HepG2 (cell line): Measurements from ENCODE around the gene CELF2. TPM values are rescaled to one million over a fixed set of nuclear protein-coding genes. Genes with fewer than 3 reads are reported as not detected.

Experiments
- ATAC-seq: fragments of 200-7000 bp; cut with Tn5 transposase; 3 replicates; pipeline ENCODE4 v1.9.1; 2020; ENCODE audit warnings: mild to moderate bottlenecking, moderate library complexity
- BruUV-seq: library from RNA; stranded (reverse); fragments of 400-500 nt; replicated peaks from 2 replicates; lab custom pipeline; 2021; lab: Mats Ljungman, UMichigan
- CTCF ChIA-PET: fragments of 300-600 bp; formaldehyde crosslinking; extraction: SDS; loops from one replicate; lab custom pipeline; 2021; ENCODE audit warnings: low total read pairs, inconsistent platforms, low intra/inter-chr PET ratio; lab: Yijun Ruan, JAX
- POLR2A ChIA-PET: fragments of 350-600 bp; sonication (Branson Sonifier 250); formaldehyde crosslinking; loops from one replicate; lab custom pipeline; 2020; ENCODE audit warnings: antibody characterized with exemption, inconsistent platforms; lab: Yijun Ruan, JAX
- DNase-seq: peaks from one replicate; pipeline ENCODE4 v3.0.0-alpha.2; 2015; ENCODE audit warnings: low spot score
- FAIRE-seq: peaks from 3 replicates; lab custom pipeline; 2011; peaks lifted over from hg19 to GRCh38; lab: Jason Lieb, UNC
- H2AFZ ChIP-seq: one replicate; pipeline ENCODE4 v1.6.1; 2011; ENCODE audit warnings: low read length, inconsistent platforms
- H3K27ac ChIP-seq: fragments of 300-600 bp; 3 replicates; pipeline ENCODE4 v1.8.0; 2011; ENCODE audit warnings: mixed run types, mild to moderate bottlenecking, mixed read lengths, low read length, inconsistent platforms; ENCODE audit not compliant: insufficient read depth; ENCODE audit errors: extremely low read length
- H3K27me3 ChIP-seq, 2 experiments: fragments of 200-600 bp in 1 of 2; 2 replicates in 1 of 2; 3 replicates in 1 of 2; pipeline versions ENCODE4 v1.6.0 to v1.8.0; 2011; ENCODE audit warnings: low read length in 2 of 2, mild to moderate bottlenecking in 2 of 2, moderate library complexity in 2 of 2, inconsistent platforms in 1 of 2; ENCODE audit not compliant: insufficient read depth in 2 of 2, control insufficient read depth in 1 of 2
- H3K36me3 ChIP-seq, 2 experiments: fragments of 200-600 bp in 1 of 2; replicated peaks in 1 of 2; 2 replicates in 1 of 2; 3 replicates in 1 of 2; pipeline versions ENCODE4 v1.5.1 to v1.8.0; 2011; ENCODE audit warnings: low read length in 2 of 2, inconsistent platforms in 1 of 2; ENCODE audit not compliant: insufficient read depth in 2 of 2, control insufficient read depth in 1 of 2
- H3K4me1 ChIP-seq: 2 replicates; pipeline ENCODE4 v1.5.1; 2012; ENCODE audit warnings: low read length, inconsistent platforms; ENCODE audit not compliant: insufficient read depth
- H3K4me2 ChIP-seq: 2 replicates; pipeline ENCODE4 v1.6.0; 2011; ENCODE audit warnings: low read depth, low read length, inconsistent platforms
- H3K4me3 ChIP-seq, 3 experiments: fragments of 200-600 bp in 1 of 3; sonication (generic), shearing (Covaris generic) in 1 of 3; replicated peaks in 1 of 3; 2 replicates each; pipeline ENCODE4 v1.5.1; 2011 to 2016; ENCODE audit warnings: low read length in 3 of 3, inconsistent platforms in 2 of 3, low read depth in 2 of 3, mild to moderate bottlenecking in 2 of 3, control low read depth in 1 of 3, mixed read lengths in 1 of 3; ENCODE audit not compliant: insufficient read depth in 1 of 3
- H3K79me2 ChIP-seq: one replicate; pipeline ENCODE4 v1.6.1; 2011; ENCODE audit warnings: low read length, inconsistent platforms; ENCODE audit not compliant: insufficient read depth
- H3K9ac ChIP-seq: 2 replicates; pipeline ENCODE4 v1.6.0; 2011; ENCODE audit warnings: mild to moderate bottlenecking, low read depth, low read length, inconsistent platforms; ENCODE audit not compliant: insufficient read depth
- H3K9me3 ChIP-seq: 2 replicates; pipeline ENCODE4 v1.5.1; 2012; ENCODE audit warnings: mild to moderate bottlenecking, low read length
- H4K20me1 ChIP-seq: 2 replicates; pipeline ENCODE4 v1.6.0; 2011; ENCODE audit warnings: inconsistent platforms, mild to moderate bottlenecking, low read length, moderate library complexity; ENCODE audit not compliant: insufficient read depth
- ATF7 ChIP-seq, 2 experiments: fragments of 450-650 bp in 1 of 2; sonication (generic) in 1 of 2; formaldehyde crosslinking in 1 of 2; IDR thresholded peaks; 2 replicates each; pipeline versions ENCODE4 v1.4.0 to v1.6.1; 2016 to 2020; ENCODE audit warnings: antibody characterized with exemption in 1 of 2, mild to moderate bottlenecking in 1 of 2, missing genetic modification reagents in 1 of 2
- CENPX ChIP-seq: sonication (generic); formaldehyde crosslinking; IDR thresholded peaks from 2 replicates; pipeline ENCODE4 v1.9.0; 2021; ENCODE audit warnings: mild to moderate bottlenecking, missing genetic modification reagents, moderate library complexity
- MLLT10 ChIP-seq: sonication (generic); formaldehyde crosslinking; IDR thresholded peaks from 2 replicates; pipeline ENCODE4 v1.4.0; 2020; ENCODE audit warnings: missing genetic modification reagents
- PAXIP1 ChIP-seq: sonication (generic); formaldehyde crosslinking; conservative IDR thresholded peaks from 2 replicates; pipeline ENCODE4 v1.4.0; 2020; ENCODE audit warnings: mild to moderate bottlenecking, missing genetic modification reagents, moderate library complexity
- PCBP2 ChIP-seq: fragments of 200-400 bp; formaldehyde crosslinking; optimal IDR thresholded peaks from 2 replicates; pipeline ENCODE3; 2018; ENCODE audit warnings: low read length, low read depth; ENCODE audit not compliant: poor library complexity, severe bottlenecking
- TAF1 ChIP-seq: sonication (generic); formaldehyde crosslinking; IDR thresholded peaks from 2 replicates; pipeline ENCODE4 v1.4.0; 2020; ENCODE audit warnings: missing genetic modification reagents
- ZMYM3 ChIP-seq: sonication (generic); formaldehyde crosslinking; IDR thresholded peaks from 2 replicates; pipeline ENCODE4 v1.5.1; 2020; ENCODE audit warnings: mild to moderate bottlenecking, missing genetic modification reagents
- ZNF101 ChIP-seq: sonication (generic); formaldehyde crosslinking; IDR thresholded peaks from 2 replicates; pipeline ENCODE4 v1.4.0; 2020; ENCODE audit warnings: mild to moderate bottlenecking, low read depth, missing genetic modification reagents, borderline replicate concordance
- ZNF317 ChIP-seq: sonication (generic); formaldehyde crosslinking; IDR thresholded peaks from 2 replicates; pipeline ENCODE4 v1.5.0; 2020; ENCODE audit warnings: mild to moderate bottlenecking, missing genetic modification reagents
- ZNF326 ChIP-seq: sonication (generic); formaldehyde crosslinking; IDR thresholded peaks from 2 replicates; pipeline ENCODE4 v1.4.0; 2020; ENCODE audit warnings: missing genetic modification reagents, borderline replicate concordance
- ZNF770 ChIP-seq: sonication (generic); formaldehyde crosslinking; IDR thresholded peaks from 2 replicates; pipeline ENCODE4 v1.5.0; 2020; ENCODE audit warnings: mild to moderate bottlenecking, missing genetic modification reagents
- ZUFSP ChIP-seq: sonication (generic); formaldehyde crosslinking; IDR thresholded peaks from 2 replicates; pipeline ENCODE4 v1.9.0; 2021; ENCODE audit warnings: missing genetic modification reagents, mild to moderate bottlenecking, borderline replicate concordance
- WGBS: methylation state at CpG from one replicate; pipeline ENCODE4 v1.1.6; 2017; ENCODE audit warnings: low lambda C conversion rate; 5-methylcytosine and 5-hydroxymethylcytosine counted together
- in situ Hi-C: cut with HindIII; loops from 2 replicates; pipeline ENCODE4 v1.10.0; 2017; ENCODE audit warnings: low pct_unique_long_range_greater_than_20kb; ENCODE audit not compliant: extremely low pct_ligation_motif_present
- intact Hi-C: fragments of 100-400 bp; cut with micrococcal nuclease; formaldehyde crosslinking; loops from one replicate; pipeline ENCODE4 v1.10.0; 2022; ENCODE audit not compliant: unreplicated experiment
- polyA plus RNA-seq, 8 experiments: library from polyadenylated mRNA; depleted of rRNA in 3 of 8; stranded (reverse) in 7 of 8; unstranded in 1 of 8; fragments of >200 nt; fragmentation: Illumina TruSeq in 4 of 8; extraction: Trizol in 4 of 8; gene quantifications; 2 replicates each; pipeline versions ENCODE4 v1.2.1 to v1.2.3, GENCODE V29; 2011 to 2016; ENCODE audit warnings: low read depth in 4 of 8, missing spikeins in 1 of 8, mixed read lengths in 1 of 8; ENCODE audit not compliant: insufficient read depth in 1 of 8
- total RNA-seq, 5 experiments: library from RNA; depleted of rRNA; stranded (reverse); fragments of >200 nt; fragmentation: Illumina TruSeq; extraction: Trizol; gene quantifications; 2 replicates each; pipeline ENCODE4 v1.2.3, GENCODE V29; 2016; ENCODE audit warnings: low read depth in 1 of 5

Gene CELF2
- total and polyA plus RNA-seq, 2 of the 13 experiments (the other 11 are each of a cell fraction or from before 2014, with no cell fraction given): not detected

- no peak for TF ChIP-seq ZNF770
- TF ChIP-seq ATF7 (IDR thresholded peaks at IDR 0.05): peak; percentile 61
- TF ChIP-seq ATF7 (CRISPR knock-in tag; IDR thresholded peaks at IDR 0.05): no peak
- Histone ChIP-seq H3K27me3 (no peaks in the 10 kb centered on the region), H3K36me3 (no peaks in the 10 kb centered on the region), H3K4me3 (no peak overlapping the region), H3K9ac (no peak overlapping the region), H3K4me1 (no peaks in the 10 kb centered on the region), H4K20me1 (no peaks in the 10 kb centered on the region), H3K4me2 (no peak overlapping the region), H3K27ac (no peak overlapping the region), H3K9me3 (no peaks in the 10 kb centered on the region), H2AFZ (no peak overlapping the region), H3K79me2 (no peaks in the 10 kb centered on the region)
- CTCF ChIA-PET: no interaction called here
- FAIRE-seq (no peak), DNase-seq (no peak), ATAC-seq (no peak)
- POLR2A ChIA-PET: no interaction called here
- no TSS peak for BruUV-seq
- intact Hi-C loops (no loop called here), in situ Hi-C loops (no loop called here)
Measured at GRCh38 chr10:10993785-10994184, 23.9 kb upstream of the CELF2 start.

- in situ Hi-C loops (no loop called here), intact Hi-C loops (no loop called here)
- BruUV-seq: no TSS peak
- ChIA-PET POLR2A (no interaction called here), CTCF (no interaction called here)
- Histone ChIP-seq H3K27me3 (no peaks in the 10 kb centered on the region), H3K4me3 (no peak overlapping the region), H3K9me3 (no peaks in the 10 kb centered on the region), H2AFZ (no peak overlapping the region), H3K4me2 (no peak overlapping the region), H3K79me2 (no peaks in the 10 kb centered on the region), H4K20me1 (no peaks in the 10 kb centered on the region), H3K36me3 (no peaks in the 10 kb centered on the region), H3K27ac (no peak overlapping the region), H3K9ac (no peak overlapping the region), H3K4me1 (no peaks in the 10 kb centered on the region)
- ATAC-seq (no peak), DNase-seq (no peak), FAIRE-seq (no peak)
- 0% methylated on average over 1 of the region's 2 CpGs for WGBS
- TF ChIP-seq TAF1 (CRISPR knock-in tag) (no peak), ZNF317 (CRISPR knock-in tag) (no peak), ZMYM3 (CRISPR knock-in tag) (no peak), ZNF101 (no peak), PCBP2 (no peak), CENPX (no peak), ZNF326 (CRISPR knock-in tag) (no peak), PAXIP1 (CRISPR knock-in tag) (no peak), MLLT10 (CRISPR knock-in tag) (no peak), ZUFSP (CRISPR knock-in tag) (no peak)
Measured at GRCh38 chr10:10994360-10994759, 23.3 kb upstream of the CELF2 start.
